ENCODE data around the gene PPP2R3B.
"Not testable (repeated sequence)": the region's sequence is repeated elsewhere in the genome, so short reads cannot be mapped to it uniquely, and the experiment has no call there.

GRCh38 chrX:432666-433065, 46.0 kb upstream of the PPP2R3B start:
- TF ChIP-seq GLI4, CTCF, PRDM1 (tag by site-specific recombination; IDR thresholded peaks at IDR 0.05): not testable (repeated sequence)
